CD4-positive, alpha-beta T cell treated with Interleukin-21 for 1 hour (primary cell): Measurements from ENCODE around the gene SENP1.
"Not testable (repeated sequence)": the region's sequence is repeated elsewhere in the genome, so short reads cannot be mapped to it uniquely, and the experiment has no call there.

Source experiments
- DNase-seq: peaks from one replicate; pipeline ENCODE4 v3.0.0-alpha.2; 2020

SENP1 gene

GRCh38 chr12:48105867-48106680 lies at the start of gene SENP1:
Gene SENP1, minus strand, starts transcription at chr12:48106079. Its CDS starts 4,607 bp downstream, at chr12:48101472.
- DNase-seq: peak; percentile 93

- no peak for DNase-seq
Observed at GRCh38 chr12:48151103-48151771, 45.4 kb upstream of the SENP1 start.

- DNase-seq: no peak
Observed at GRCh38 chr12:48145981-48146380, 40.1 kb upstream of the SENP1 start.

GRCh38 chr12:48143898-48144297 lies 38.0 kb upstream of the SENP1 start:
- DNase-seq: no peak

- no peak for DNase-seq
Observed at GRCh38 chr12:48142818-48143674, 37.2 kb upstream of the SENP1 start.

- no peak for DNase-seq
Observed at GRCh38 chr12:48135027-48135426, 29.1 kb upstream of the SENP1 start.

GRCh38 chr12:48132826-48133225 lies 26.9 kb upstream of the SENP1 start:
- no peak for DNase-seq

GRCh38 chr12:48131517-48131916 lies 25.6 kb upstream of the SENP1 start:
- DNase-seq: no peak

GRCh38 chr12:48129376-48129775 lies 23.5 kb upstream of the SENP1 start:
- no peak for DNase-seq

GRCh38 chr12:48128800-48129199 lies 22.9 kb upstream of the SENP1 start:
- no peak for DNase-seq

- DNase-seq: no peak
Observed at GRCh38 chr12:48126953-48127630, 21.2 kb upstream of the SENP1 start.

GRCh38 chr12:48125985-48126384 lies 20.1 kb upstream of the SENP1 start:
- DNase-seq: no peak

- not testable (repeated sequence) for DNase-seq
Observed at GRCh38 chr12:48125542-48125941, 19.7 kb upstream of the SENP1 start.

GRCh38 chr12:48123169-48123568 lies 17.3 kb upstream of the SENP1 start:
- no peak for DNase-seq

- no peak for DNase-seq
Observed at GRCh38 chr12:48122065-48122834, 16.4 kb upstream of the SENP1 start.

GRCh38 chr12:48121522-48121921 lies 15.6 kb upstream of the SENP1 start:
- no peak for DNase-seq

- no peak for DNase-seq
Observed at GRCh38 chr12:48119834-48120195, 13.9 kb upstream of the SENP1 start.

- DNase-seq: peak; percentile 76
Observed at GRCh38 chr12:48119078-48119833, 13.4 kb upstream of the SENP1 start, which contains the start of gene PFKM. Gene PFKM, plus strand, starts transcription at chr12:48119364. Its CDS starts 3,411 bp downstream, at chr12:48122775.

- DNase-seq: no peak
Observed at GRCh38 chr12:48118284-48118871, 12.5 kb upstream of the SENP1 start.

GRCh38 chr12:48115957-48116356 lies 10.1 kb upstream of the SENP1 start:
- DNase-seq: no peak

GRCh38 chr12:48111312-48111693 lies 5.4 kb upstream of the SENP1 start:
- DNase-seq: not testable (repeated sequence)
